GM18907 (cell line): ENCODE data around the gene JUN.
"Not testable (repeated sequence)": the region's sequence is repeated elsewhere in the genome, so short reads cannot be mapped to it uniquely, and the experiment has no call there.

Source experiments
- ATAC-seq: cut with Tn5 transposase; IDR thresholded peaks from one replicate; pipeline ENCODE4 v1.9.1; 2021; ENCODE audit warnings: mild to moderate bottlenecking, moderate library complexity; ENCODE audit not compliant: unreplicated experiment

Gene JUN

DNA sequence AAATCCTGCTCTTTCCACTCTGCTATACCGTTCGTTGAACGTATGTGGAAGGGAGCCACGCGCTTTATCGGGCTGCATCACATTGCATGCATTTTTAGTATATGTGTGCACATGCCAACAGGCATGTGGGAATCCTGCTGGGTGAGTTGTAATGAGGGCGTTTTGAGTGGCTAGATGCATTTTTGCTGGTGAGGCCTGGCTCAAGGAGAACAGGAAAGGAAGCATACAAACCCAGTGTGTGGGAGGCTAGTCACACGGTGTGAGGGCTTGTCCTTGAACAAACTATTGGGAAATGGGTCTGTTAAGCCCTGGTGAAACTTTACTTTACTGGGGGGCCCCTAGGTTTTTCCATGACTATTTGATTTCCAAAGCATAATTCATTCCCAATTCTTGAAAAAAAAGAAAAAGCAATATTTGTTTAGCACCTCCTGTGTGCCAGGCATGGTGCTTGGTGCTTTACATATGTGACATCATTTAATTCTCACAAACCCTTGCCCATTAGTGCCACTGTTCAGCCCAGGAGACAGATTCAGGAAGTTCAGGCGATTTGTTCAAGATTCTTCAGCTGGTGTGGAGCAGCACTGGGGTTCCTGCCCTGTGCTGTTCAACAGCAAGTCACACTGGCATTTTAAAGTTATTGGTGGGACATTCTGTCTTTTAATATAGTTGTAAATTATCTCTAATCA lies 25.6 kb upstream of the JUN start:
- ATAC-seq, result no peak

DNA sequence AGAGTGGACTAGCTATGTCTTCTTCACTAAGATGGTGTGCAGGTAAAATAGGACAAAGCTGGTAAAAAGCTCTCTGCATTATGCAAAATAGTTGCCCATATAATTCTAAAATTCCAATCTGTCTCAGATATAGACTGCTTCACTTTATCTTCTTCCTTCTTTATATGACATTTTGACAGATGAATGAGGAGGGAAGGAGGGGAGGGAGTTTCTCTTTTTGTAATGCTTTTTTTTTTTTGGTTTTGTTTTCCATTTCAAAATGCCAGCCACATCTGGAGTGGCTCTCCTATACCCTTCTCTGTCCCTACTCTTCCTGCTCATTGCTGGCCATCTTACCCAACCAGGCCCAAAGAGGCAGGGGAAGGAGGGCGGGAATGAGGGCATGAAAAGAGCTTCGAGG lies 24.2 kb upstream of the JUN start:
- ATAC-seq, result no peak

DNA sequence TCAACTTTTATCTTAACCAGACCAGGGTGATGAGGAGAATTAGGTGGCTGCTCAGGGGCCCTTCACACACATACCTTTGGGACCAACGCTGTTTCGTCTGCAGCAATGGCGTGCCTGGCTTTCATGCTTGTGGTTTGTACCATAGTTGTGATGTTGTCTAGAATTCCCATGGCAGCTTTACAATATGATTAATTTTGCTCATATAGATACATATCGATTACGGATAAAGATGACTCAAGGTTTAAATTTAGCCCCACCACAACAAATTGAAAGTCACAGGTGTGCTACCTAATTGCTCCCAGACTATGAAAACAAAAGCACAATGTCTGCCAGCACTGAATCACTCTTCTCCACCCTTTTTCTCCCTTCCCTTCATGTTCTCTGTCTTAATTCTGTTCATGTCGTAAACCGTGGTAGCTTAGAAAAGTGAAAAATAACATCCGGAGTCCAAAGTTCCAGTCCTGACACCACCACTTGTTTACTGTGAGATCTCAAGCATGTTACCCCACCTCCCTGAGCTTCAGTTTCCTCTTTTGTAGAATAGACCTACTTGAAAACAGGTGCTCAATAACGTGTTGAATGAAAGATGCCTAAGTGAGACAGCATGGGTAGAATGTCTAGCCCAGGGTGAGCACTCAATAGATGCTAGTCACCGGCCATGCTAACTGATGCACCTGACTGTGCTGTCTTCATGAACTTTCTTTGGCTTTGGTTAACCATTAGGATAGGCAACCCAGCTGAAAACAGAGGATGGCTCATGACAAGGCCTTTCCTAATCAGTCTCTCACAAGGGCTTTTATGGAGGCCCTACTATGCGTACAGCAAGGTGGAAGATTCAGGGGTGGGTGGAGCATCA lies 22.1 kb upstream of the JUN start:
- ATAC-seq, result peak; percentile 57

DNA sequence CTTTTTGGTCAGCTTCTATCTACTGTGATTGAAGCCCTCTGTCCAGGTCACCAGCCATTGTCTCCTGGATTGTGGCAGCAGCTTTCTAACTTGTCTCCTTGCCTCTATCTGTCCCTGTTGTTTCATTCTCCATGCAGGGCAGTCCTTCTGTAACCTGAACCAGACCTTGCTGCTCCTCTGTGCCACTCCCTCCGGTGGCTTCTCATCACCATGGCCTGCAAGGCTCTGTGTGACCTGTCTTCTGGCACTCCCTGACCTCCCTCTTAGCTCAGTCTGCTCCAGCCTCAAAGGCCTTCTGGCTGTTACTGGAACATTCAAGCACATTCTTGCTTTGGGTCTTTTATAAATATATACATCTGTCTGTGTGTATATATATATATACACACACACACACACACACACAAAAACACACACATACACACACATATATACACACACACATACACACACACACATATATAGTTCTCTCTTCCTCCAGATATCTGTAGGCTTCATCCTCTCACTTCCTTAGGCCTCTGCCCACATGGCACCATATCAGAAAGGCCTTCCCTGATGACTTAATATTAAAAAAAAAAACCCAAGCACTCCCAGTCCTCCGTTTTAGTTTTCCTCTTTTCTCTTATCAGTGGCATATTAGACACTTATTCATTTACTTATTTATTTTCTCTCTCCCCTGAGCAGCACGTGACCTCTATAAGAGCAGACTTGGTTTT lies 21.2 kb upstream of the JUN start:
- ATAC-seq, result no peak

DNA sequence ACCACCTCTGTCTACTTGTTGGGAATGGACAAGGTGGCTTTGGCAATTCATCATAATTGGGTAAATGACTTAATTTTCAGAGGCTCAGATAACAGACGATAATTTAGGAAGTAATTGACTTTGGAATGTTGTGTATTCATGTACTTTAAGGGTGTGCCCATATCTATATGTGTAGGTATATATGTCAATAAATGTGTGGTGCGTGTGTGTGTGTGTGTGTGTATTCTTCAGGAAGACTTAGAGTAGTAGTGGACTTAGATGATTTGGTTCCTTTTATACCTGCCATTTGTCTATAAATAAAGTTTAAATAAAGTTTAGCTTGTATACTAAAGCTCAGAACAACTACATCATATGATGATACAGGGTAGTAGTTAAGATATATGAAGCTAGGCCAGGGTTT lies 20.0 kb upstream of the JUN start:
- no peak for ATAC-seq

DNA sequence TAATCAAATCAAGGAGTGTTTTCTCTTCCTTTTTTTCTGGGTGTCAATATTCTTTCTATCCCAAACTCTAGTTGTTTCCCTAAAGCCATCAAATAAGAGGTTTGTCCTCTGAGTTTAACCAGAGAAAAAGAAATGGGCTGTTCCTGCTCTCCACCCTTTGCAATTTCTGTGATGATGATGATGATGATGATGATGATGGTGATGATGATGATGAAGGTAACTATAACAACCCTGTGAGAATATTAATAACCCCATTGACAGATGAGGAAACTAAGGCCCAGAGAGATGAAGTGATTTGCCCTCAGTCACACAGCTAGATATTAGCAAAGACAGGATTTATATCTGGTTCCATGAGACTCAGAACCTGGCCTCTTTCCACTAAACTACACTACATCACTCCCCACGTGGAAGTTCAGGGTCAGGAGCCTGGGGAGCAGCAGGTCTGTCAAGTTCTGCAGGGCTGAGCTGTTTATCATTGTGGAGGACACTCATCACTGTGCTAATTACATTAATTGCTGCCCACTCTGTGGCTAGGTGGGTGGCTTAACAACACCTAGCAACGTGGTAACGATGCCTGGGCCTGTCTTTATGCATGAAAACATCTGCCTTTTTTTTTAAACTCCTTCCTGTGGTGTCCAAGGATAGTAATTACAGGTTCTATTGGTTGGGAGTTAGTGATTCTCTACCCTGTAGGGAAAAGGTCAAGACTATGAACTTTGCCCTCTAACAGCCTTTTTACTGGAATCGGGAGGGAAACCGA lies 19.0 kb upstream of the JUN start:
- ATAC-seq, result no peak

DNA sequence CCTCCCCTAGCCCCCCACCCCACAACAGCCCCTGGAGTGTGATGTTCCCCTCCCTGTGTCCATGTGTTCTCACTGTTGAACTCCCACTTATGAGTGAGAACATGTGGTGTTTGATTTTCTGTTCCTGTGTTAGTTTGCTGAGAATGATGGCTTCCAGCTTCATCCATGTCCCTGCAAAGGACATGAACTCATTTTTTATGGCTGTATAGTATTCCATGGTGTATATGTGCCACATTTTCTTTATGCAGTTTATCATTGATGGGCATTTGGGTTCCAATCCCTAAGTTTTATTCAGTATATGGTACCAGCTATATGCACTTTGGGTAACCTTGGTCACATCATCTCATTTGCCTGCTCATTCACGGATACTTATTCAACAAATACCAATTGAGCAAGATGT lies 17.4 kb upstream of the JUN start:
- not testable (repeated sequence) for ATAC-seq

DNA sequence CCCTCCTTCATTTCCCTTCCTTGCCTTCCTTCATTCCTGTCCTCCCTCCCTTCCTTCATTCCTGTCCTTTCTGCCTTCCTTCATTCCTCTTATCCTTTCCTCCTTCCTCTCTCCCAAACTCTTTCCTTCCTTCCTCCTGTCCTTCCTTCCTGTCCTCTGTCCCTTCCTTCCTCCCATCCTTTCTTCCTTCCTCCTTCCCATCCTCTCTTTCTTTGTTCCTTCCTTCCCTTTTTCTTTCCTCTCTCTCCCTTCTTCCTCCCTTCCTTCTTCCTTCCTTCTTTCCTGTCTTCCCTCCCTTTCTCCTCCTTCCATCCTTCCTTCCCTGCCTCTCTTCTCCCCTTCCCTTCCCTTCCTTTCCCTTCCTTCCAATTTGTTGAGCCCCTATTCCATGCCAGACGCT lies 15.8 kb upstream of the JUN start:
- ATAC-seq, result no peak

DNA sequence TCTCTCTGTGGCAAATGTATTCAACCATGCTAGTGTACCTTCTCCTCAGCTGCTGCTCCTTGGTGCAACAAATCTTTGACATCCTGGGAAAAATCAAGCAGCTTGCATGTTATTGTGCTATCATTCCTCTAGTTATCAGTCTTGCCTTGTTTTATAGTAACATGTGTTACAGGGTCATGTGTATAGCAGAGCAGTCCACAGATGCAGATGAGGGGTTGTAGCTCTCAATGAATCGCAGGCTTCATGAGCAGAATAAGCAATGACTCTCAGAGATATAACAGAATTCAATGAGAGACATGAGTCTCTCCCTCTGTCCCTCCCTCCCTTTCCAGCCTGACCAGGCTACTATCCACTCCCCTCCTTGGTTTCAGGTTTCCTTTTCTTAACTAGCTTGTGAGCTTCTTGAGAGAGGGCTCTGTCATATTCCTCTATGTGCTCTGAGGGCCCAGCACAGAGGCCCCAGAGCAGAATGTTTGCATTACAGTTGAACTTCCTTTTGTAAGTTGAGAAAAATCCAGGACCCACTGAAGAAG lies 15.1 kb upstream of the JUN start:
- ATAC-seq, result no peak

DNA sequence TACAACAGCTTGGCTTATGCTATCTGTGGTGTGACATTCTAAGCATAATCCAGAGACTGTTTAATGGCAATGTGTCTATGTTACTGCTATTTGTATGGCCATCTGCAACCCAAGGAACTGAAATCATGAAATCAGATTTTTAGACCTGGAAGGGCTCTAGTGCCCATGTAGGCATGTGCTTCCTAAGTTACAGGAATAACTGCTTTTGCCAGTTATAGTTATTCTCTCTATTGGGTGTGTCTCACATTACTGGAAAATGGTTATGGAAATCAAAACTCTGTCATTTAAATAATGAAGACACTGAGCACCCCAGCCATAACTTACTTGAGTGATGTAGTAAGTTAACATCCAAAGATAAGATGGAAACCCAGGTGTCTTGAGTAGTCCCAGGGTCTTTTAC lies 12.6 kb upstream of the JUN start:
- no peak for ATAC-seq

DNA sequence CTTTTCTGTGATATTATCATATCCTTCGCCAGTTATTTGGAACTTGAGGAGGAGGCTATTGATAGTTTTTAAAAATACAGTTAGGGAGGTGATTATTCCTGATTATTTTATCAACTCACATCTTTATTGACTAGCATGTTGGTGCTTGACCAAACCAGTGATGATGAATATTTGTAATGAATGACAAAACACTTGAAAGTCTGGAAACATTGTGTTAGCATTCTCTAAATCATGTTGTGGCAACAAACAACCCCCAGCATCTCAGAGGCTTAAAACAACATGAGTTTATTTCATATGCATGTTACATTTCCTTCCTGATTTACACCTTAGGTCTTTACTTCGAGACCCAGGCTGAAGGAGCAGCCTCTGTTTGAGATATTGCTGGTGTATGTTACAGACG lies 10.7 kb upstream of the JUN start:
- no peak for ATAC-seq

DNA sequence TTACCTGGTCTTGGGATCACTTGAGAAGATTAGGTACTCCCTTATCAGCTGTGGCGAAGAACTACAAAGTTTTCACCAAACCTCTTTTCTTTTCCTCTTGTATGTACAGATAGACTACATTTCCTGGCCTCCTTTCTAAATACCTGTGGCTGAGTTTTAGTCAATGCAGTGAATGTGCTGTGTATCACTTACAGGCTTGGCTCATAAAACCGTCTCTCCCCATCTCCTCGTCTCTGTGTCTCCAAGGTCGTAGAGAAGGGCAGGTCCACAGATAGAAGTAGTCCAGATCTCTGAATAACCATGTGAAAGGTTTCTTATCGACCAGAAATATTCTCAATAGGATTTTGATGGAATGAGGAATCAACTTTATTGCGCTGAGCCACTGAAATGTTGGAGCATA lies 9.0 kb upstream of the JUN start:
- no peak for ATAC-seq

DNA sequence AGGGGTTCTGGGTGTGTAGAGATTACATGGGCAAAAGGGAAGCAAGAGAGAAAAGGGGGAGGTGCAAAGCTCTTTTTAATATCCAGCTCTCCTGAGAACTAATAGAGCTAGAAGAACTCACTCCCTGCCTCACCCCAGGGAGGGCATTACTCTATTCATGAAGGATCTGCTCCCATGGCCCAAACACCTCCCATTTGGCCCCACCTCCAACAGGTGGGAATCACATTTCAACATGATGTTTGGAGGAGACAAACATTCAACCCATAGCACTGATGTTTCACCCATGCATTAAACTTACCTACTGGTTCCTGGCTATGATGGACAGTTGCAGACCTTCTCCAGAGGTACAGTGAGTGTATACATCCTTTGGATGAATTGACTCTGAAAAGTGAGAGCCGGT lies 7.3 kb upstream of the JUN start:
- ATAC-seq, result no peak

DNA sequence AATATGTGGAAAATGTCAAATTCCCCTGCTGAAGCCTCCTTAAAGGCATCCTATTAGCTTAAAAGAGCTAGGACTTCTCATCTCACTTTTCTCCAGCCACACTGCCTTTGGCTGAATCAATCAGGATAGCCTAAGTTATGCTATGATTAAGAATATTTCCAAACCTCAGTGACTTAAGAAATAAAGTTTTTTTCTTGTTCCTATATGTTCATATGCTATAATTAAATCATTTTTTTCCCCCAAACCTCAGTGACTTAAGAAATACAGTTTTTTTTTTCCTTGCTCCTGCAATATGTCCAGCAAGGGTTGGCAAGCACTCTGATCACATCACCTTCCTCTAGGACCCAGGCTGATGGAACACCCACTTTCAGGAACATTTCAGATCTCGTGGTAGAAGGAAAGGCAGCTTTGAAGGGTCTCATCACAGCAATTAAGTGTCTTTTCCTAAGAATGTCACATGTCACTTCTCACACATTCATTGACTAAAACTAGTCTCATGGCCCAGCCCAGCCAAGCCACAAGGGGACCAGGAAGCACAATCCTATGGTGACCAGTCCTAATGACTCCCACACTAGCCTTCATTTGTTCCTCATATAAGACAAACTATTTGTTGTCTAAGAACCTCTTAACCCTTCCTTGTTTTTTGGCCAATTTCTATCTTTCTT lies 6.3 kb upstream of the JUN start:
- ATAC-seq, result no peak

DNA sequence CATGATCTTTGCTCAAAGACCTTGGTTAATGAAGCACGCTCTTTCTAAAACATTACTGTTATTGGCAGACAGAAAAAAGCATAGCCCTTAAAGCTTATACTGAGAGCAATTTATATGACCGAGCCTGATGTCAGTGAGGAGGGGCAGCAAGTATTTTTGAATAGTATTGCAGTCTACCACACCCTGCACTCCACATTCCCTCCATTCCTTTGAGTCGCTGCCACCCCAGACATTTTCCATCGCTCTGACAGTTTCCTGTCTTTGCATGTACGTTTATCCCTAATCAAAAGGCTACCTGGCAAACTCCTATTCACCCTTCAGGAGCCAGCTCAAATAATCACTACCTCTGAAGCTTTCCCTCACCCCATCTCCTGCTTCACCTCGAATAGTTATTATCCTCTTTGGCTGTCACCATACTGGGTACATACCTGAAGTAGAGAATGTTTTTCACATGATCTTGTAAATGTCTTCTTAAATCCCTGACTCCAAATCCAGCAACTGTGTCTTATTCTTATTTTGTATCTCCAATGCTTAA lies 5.5 kb upstream of the JUN start:
- ATAC-seq, result no peak

DNA sequence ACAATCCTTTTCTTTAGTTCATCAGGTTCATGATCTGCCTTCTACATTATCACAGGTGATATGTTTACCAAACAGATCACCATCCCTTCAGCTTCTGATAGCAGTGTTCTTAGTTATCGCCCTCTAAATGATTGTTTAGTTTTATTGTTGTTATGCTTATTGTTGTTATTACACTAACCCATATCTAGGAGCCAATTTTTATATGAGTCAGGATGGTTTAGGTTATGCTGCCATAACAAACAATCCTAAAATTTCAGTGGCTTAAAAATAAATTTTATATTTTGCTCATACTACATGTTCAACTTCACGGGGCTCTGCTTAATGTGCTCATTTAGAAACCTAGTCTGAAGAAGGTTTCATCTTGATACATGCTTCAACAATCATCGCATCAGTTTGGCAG lies 4.4 kb upstream of the JUN start:
- ATAC-seq, result no peak

DNA sequence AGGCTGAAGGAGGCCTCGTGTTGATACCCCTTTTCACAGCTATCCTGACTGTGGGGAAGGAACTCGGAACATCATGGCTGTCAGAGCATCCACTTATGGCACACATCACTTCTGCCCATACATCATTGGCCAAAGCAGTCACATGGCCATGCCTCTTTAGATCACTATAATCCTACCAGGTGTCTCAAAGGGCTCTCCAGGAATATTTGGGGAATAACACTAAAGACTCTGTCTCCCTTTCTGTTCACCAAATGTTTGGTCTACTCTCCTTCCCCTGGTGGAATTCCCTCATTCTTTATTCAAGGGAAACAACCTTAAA lies 3.0 kb upstream of the JUN start:
- ATAC-seq, result no peak

DNA sequence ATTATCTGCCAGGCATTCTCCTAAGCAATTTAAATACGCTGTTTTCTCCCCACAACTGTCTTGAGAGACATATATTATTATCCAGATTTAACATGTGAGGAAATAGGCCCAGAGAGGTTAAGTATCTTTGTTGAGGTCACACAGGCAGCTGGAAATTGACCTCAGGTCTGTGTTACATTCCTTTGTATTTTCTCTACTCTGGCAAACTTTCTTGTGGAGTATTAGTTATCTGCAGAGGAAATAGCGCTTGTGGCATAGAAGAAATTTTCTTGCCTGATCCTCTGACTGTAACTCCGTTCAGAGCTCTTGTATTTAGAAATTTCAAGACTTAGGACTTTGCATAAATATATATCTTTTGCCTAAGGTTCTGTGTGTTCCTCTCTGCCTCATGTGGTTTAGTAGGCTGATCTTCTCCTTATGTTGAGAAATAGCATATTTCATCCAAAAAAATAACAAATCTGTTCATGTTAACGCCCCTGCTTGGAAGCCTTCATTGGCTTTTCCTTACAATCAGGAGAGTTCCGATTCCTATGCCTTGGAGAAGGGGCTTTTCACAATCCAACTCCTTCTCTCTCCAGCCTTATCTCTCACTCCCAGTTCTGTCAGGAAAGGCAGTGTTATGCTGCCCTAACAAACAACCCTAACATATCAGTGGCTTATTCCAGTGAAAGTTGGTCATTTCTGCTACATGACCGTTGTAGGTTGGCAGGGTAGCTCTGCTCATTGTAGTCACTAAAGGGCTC lies 2.5 kb upstream of the JUN start:
- no peak for ATAC-seq

DNA sequence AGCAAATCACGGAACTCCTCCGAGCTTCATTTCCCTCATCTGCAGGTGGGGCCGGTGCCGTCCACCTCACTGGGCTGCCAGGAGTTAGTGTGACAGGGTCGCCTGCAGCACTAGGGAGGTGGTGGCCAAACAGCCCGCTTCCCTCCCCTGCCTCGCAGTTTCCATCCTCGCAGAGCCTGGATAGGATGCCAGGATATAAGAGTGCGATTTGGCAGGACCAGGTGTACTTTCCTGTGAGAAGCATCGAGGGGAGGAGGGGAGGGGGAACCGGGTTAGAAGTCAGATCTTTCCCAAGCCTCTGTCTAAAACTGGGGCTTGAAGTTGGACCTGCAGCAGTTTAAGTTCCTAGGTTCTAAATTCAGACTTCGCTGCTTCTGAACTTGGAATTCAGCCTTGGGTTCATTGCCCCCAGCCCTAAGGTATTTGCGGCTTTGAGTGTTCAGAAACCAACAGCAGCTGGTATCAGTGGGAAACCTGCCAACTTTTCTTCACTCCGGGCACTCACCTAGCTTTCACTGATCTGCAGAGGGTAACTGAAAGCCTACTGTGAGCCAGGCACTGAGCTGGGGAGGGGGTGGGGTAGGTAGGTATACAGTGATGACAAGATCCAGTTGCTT lies 1.7 kb upstream of the JUN start:
- ATAC-seq, result no peak
